Neural cell (in vitro differentiated cells): ENCODE data around the gene MTFMT. TPM values are rescaled to one million over a fixed set of nuclear protein-coding genes. Genes with fewer than 3 reads are reported as not detected.

Source experiments
- H2AFZ ChIP-seq: fragments of 200-600, 300-800 bp; sonication (generic), shearing (Covaris generic); 2 replicates; pipeline ENCODE4 v1.6.0; 2014; ENCODE audit warnings: low read depth, mild to moderate bottlenecking, antibody characterized with exemption, low read length, moderate library complexity
- H3F3A ChIP-seq: fragments of 200-600 bp; shearing (Covaris generic); 2 replicates; pipeline ENCODE4 v1.6.1; 2016; ENCODE audit warnings: mild to moderate bottlenecking, moderate library complexity, mixed read lengths, antibody characterized with exemption, low read length; ENCODE audit not compliant: insufficient read depth, poor library complexity, severe bottlenecking
- H3K27ac ChIP-seq: fragments of 200-600, 300-800 bp; sonication (generic), shearing (Covaris generic); 2 replicates; pipeline ENCODE4 v1.5.1; 2014; ENCODE audit warnings: mild to moderate bottlenecking, low read length, moderate library complexity
- H3K27me3 ChIP-seq: fragments of 300-800, 200-600 bp; sonication (generic), shearing (Covaris generic); 2 replicates; pipeline ENCODE4 v1.6.0; 2014; ENCODE audit warnings: mild to moderate bottlenecking, low read depth, low read length, moderate library complexity; ENCODE audit not compliant: insufficient read depth
- H3K36me3 ChIP-seq: fragments of 300-800, 200-600 bp; sonication (generic), shearing (Covaris generic); 2 replicates; pipeline ENCODE4 v1.5.1; 2014; ENCODE audit warnings: mild to moderate bottlenecking, antibody characterized with exemption, low read length, moderate library complexity; ENCODE audit not compliant: insufficient read depth
- H3K4me2 ChIP-seq: fragments of 300-800, 200-600 bp; sonication (generic), shearing (Covaris generic); 2 replicates; pipeline ENCODE4 v1.6.0; 2014; ENCODE audit warnings: mild to moderate bottlenecking, low read length
- H3K4me3 ChIP-seq: fragments of 300-800, 200-600 bp; sonication (generic), shearing (Covaris generic); 2 replicates; pipeline ENCODE4 v1.5.1; 2014; ENCODE audit warnings: mild to moderate bottlenecking, low read length, moderate library complexity
- H3K79me2 ChIP-seq: fragments of 200-600 bp; shearing (Covaris generic); replicated peaks from 2 replicates; pipeline ENCODE4 v1.6.0; 2014; ENCODE audit warnings: mild to moderate bottlenecking, low read length, moderate library complexity; ENCODE audit not compliant: insufficient read depth
- H3K9ac ChIP-seq: fragments of 300-800, 200-600 bp; sonication (generic), shearing (Covaris generic); 2 replicates; pipeline ENCODE4 v1.6.1; 2016; ENCODE audit warnings: mild to moderate bottlenecking, low read length, mixed read lengths
- H3K9me2 ChIP-seq: fragments of 200-600 bp; shearing (Covaris generic); 2 replicates; pipeline ENCODE4 v1.6.1; 2016; ENCODE audit warnings: mild to moderate bottlenecking, low read length, mixed read lengths; ENCODE audit not compliant: insufficient read depth
- H3K9me3 ChIP-seq: fragments of 200-600, 300-800 bp; sonication (generic), shearing (Covaris generic); 2 replicates; pipeline ENCODE4 v1.6.1; 2016; ENCODE audit warnings: mild to moderate bottlenecking, mixed run types, low read length, moderate library complexity, mixed read lengths
- H4K20me1 ChIP-seq: fragments of 200-600 bp; shearing (Covaris generic); 2 replicates; pipeline ENCODE4 v1.6.1; 2016; ENCODE audit warnings: mild to moderate bottlenecking, mixed run types; ENCODE audit not compliant: insufficient read depth
- CTCF ChIP-seq: fragments of 450-650 bp; IDR thresholded peaks from 2 replicates; pipeline ENCODE4 v1.5.1; 2014; ENCODE audit warnings: antibody characterized with exemption, mild to moderate bottlenecking, moderate library complexity; ENCODE audit not compliant: poor library complexity, severe bottlenecking
- EP300 ChIP-seq: fragments of 450-650 bp; conservative IDR thresholded peaks from 2 replicates; pipeline ENCODE4 v1.6.1; 2014; ENCODE audit warnings: antibody characterized with exemption, mild to moderate bottlenecking, moderate library complexity; ENCODE audit not compliant: poor library complexity, severe bottlenecking
- EZH2 ChIP-seq: fragments of 200-600, 300-800 bp; shearing (Covaris generic), sonication (generic); IDR thresholded peaks from 2 replicates; pipeline ENCODE4 v1.6.1; 2014; ENCODE audit warnings: antibody characterized with exemption, low read length, borderline replicate concordance, mild to moderate bottlenecking; ENCODE audit not compliant: insufficient read depth, poor library complexity, severe bottlenecking
- MXI1 ChIP-seq: fragments of 450-650 bp; conservative IDR thresholded peaks from 2 replicates; pipeline ENCODE4 v1.6.1; 2014; ENCODE audit warnings: antibody characterized with exemption, mild to moderate bottlenecking; ENCODE audit not compliant: poor library complexity, severe bottlenecking
- POLR2AphosphoS5 ChIP-seq: IDR thresholded peaks from 2 replicates; pipeline ENCODE4 v1.6.1; 2012
- RAD21 ChIP-seq: fragments of 450-650 bp; conservative IDR thresholded peaks from 2 replicates; pipeline ENCODE4 v1.6.1; 2014; ENCODE audit warnings: antibody characterized with exemption, mild to moderate bottlenecking, moderate library complexity
- REST ChIP-seq: IDR thresholded peaks from 2 replicates; pipeline ENCODE4 v1.6.1; 2012; ENCODE audit warnings: borderline replicate concordance
- SMC3 ChIP-seq: fragments of 450-650 bp; conservative IDR thresholded peaks from 2 replicates; pipeline ENCODE4 v1.6.1; 2014; ENCODE audit warnings: antibody characterized with exemption, mild to moderate bottlenecking, moderate library complexity; ENCODE audit not compliant: poor library complexity
- TAF1 ChIP-seq: IDR thresholded peaks from 2 replicates; pipeline ENCODE4 v1.6.1; 2012; ENCODE audit warnings: low read depth
- polyA plus RNA-seq: library from polyadenylated mRNA; depleted of rRNA; stranded (reverse); fragments of >200 nt; gene quantifications from 2 replicates; pipeline ENCODE4 v1.2.3, GENCODE V29; 2014

MTFMT gene
- polyA plus RNA-seq, 1 donor from 2014 or later, result 21.3 TPM

- Histone ChIP-seq H3K27ac (no peak overlapping the region), H2AFZ (no peak overlapping the region), H3K36me3 (peaks cover 6% of the 10 kb centered on the region), H3K9me3 (no peaks in the 10 kb centered on the region), H3K4me2 (no peak overlapping the region), H3K79me2 (no peaks in the 10 kb centered on the region), H4K20me1 (no peaks in the 10 kb centered on the region), H3K9me2 (no peaks in the 10 kb centered on the region), H3F3A (no peaks in the 10 kb centered on the region), H3K4me3 (no peak overlapping the region), H3K27me3 (no peaks in the 10 kb centered on the region), H3K9ac (no peak overlapping the region)
- TF ChIP-seq EP300 (no peak), MXI1 (no peak), POLR2AphosphoS5 (no peak), SMC3 (no peak), CTCF (no peak), RAD21 (no peak), REST (no peak), EZH2 (no peak), TAF1 (no peak)
Observed at GRCh38 chr15:64959128-64959527, 70.3 kb downstream of the MTFMT start.

- Histone ChIP-seq H3K9ac (no peak overlapping the region), H3K27me3 (no peaks in the 10 kb centered on the region), H3K27ac (no peak overlapping the region), H3K4me3 (no peak overlapping the region), H3K9me2 (no peaks in the 10 kb centered on the region), H3F3A (no peaks in the 10 kb centered on the region), H2AFZ (no peak overlapping the region), H4K20me1 (no peaks in the 10 kb centered on the region), H3K9me3 (no peaks in the 10 kb centered on the region), H3K4me2 (no peak overlapping the region), H3K36me3 (no peaks in the 10 kb centered on the region), H3K79me2 (no peaks in the 10 kb centered on the region)
- no peak for TF ChIP-seq EZH2
- TF ChIP-seq MXI1, result no peak
- TF ChIP-seq SMC3, result no peak
- TF ChIP-seq RAD21, result no peak
- no peak for TF ChIP-seq CTCF
- TF ChIP-seq POLR2AphosphoS5, result no peak
- no peak for TF ChIP-seq TAF1
- no peak for TF ChIP-seq REST
- no peak for TF ChIP-seq EP300
Observed at GRCh38 chr15:64954395-64954794, 75.0 kb downstream of the MTFMT start.
